H1 (cell line): Measurements from ENCODE around the gene TP53RK.

ENCODE experiments used
- CREB1 ChIP-seq: IDR thresholded peaks from 2 replicates; pipeline ENCODE4 v1.6.1; 2012; ENCODE audit warnings: inconsistent platforms
- TCF12 ChIP-seq: IDR thresholded peaks from 2 replicates; pipeline ENCODE4 v1.6.1; 2011; ENCODE audit warnings: low read depth, mild to moderate bottlenecking, low read length

DNA sequence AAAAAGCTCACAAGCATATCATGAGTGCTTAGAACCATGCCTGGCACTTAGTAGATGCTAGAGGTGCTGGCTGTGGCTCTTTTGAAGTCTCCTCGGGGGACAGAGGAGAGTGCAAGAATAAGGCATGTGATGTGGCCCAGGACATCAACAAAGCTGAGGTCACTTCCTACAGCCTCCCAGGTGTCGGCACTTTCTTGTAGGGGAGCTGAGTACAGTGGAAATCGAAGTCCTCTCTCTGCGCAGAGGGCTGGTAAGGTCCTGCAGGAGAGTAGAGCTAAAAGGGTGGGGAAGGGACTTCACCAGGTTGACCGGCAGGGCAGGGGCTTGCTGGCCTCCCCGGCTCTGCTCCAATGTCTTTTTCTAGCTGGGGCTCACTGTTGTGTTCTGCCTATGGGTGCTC, 49.2 kb downstream of the TP53RK start:
- TF ChIP-seq TCF12 (no peak), CREB1 (no peak)
